ENCODE measurements around the gene OR2F2. TPM values are rescaled to one million over a fixed set of nuclear protein-coding genes. Genes with fewer than 3 reads are reported as not detected.

The OR2F2 gene
- polyA plus RNA-seq, 1 of the 3 experiments (the other 2 are of a cell fraction), result 0.07 TPM

DNA sequence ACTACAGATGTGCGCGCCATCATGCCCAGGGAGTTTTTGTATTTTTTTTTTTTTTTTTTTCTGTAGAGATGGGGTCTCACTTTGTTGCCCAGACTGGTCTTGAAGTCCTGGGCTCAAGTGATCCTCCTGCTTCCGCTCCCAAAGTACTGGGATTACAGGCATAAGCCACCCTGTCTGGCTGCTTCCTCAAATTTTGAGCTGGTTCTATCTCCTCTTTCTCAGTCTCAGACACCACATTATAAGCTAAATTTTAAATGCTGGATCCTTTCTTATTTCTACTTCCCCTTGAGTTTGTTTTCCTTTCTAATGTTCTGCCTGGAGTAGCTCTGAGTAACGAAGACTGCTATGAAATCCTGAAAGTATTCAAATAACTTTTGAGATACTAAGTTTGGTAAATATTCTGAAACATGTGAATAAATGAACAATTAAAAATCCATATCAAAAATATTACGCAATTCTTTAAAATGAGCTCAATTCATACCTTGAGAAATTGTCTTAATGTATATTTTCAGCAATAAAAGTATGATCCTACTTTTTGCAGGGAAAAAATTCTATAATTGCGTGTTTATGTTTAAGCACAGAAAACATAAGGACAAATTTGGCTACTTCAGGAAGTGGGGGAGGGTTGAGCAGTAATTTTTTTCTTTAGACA lies 48.1 kb upstream of the OR2F2 start (continued):
- TF ChIP-seq ZBTB33 (IDR thresholded peaks at IDR 0.05; ENCODE audit: borderline replicate concordance, low read depth), result no peak
- TF ChIP-seq RCOR1 (IDR thresholded peaks at IDR 0.05; ENCODE audit: low read length), result no peak
- TF ChIP-seq FOXJ3 (CRISPR knock-in tag; IDR thresholded peaks at IDR 0.05), result no peak
- TF ChIP-seq, protein P1, sequence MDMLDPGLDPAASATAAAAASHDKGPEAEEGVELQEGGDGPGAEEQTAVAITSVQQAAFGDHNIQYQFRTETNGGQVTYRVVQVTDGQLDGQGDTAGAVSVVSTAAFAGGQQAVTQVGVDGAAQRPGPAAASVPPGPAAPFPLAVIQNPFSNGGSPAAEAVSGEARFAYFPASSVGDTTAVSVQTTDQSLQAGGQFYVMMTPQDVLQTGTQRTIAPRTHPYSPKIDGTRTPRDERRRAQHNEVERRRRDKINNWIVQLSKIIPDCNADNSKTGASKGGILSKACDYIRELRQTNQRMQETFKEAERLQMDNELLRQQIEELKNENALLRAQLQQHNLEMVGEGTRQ (IDR thresholded peaks at IDR 0.05; ENCODE audit: borderline replicate concordance, low read depth, low read length), result no peak
- TF ChIP-seq RFX5 (IDR thresholded peaks at IDR 0.05; ENCODE audit: low read length), result no peak

DNA sequence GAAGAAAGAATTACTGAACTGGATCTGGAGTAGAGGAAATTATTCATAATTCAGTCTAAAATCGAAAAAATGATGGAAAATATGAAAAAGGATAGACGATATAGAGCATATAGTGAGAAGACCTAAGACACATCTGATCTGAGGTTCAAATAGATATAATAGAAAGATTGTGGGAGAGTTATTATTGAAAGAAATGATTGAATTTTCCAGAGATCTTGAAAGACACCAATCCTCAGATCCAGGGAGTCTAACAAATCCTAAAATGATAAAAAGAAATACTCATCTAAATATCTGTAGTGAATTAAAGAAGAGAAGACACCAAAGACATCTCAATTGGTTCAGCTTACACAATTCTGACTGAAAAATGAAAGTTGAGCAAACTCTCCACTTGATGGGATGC lies 46.0 kb upstream of the OR2F2 start:
- ChIA-PET CTCF (interaction anchor here (9.6 kb wide), 1 partner anchor 12 kb away, joined by 66 read pairs; the partner anchor contains the start of gene TCAF1), POLR2A (no interaction called here)
- TF ChIP-seq RAD21 (IDR thresholded peaks at IDR 0.05; ENCODE audit: low read length) (no peak), GATA2 (CRISPR knock-in tag; IDR thresholded peaks at IDR 0.05) (no peak), TEAD4 (IDR thresholded peaks at IDR 0.05; ENCODE audit: borderline replicate concordance, insufficient read depth) (no peak), RCOR1 (IDR thresholded peaks at IDR 0.05; ENCODE audit: low read length) (no peak), NFIC (IDR thresholded peaks at IDR 0.05; ENCODE audit: borderline replicate concordance) (no peak), RXRA (IDR thresholded peaks at IDR 0.05; ENCODE audit: borderline replicate concordance, low read depth) (no peak)
- TF ChIP-seq, protein P2, sequence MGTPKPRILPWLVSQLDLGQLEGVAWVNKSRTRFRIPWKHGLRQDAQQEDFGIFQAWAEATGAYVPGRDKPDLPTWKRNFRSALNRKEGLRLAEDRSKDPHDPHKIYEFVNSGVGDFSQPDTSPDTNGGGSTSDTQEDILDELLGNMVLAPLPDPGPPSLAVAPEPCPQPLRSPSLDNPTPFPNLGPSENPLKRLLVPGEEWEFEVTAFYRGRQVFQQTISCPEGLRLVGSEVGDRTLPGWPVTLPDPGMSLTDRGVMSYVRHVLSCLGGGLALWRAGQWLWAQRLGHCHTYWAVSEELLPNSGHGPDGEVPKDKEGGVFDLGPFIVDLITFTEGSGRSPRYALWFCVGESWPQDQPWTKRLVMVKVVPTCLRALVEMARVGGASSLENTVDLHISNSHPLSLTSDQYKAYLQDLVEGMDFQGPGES (IDR thresholded peaks at IDR 0.05; ENCODE audit: low read depth, low read length), result no peak
- WGBS (ENCODE audit: low lambda C conversion rate), result 98% methylated on average over 2 of the region's 2 CpGs
- Histone ChIP-seq H3K9ac (no peak overlapping the region), H3F3A (replicated peaks; ENCODE audit: insufficient read depth) (peaks cover 20% of the 10 kb centered on the region), H3K79me2 (ENCODE audit: insufficient read depth) (peaks cover 82% of the 10 kb centered on the region), H3K36me3 (replicated peaks in 1 of 2; ENCODE audit: control insufficient read depth in 1 of 2, insufficient read depth in 2 of 2, low read length in 1 of 2) (peaks cover 47 to 58% of the 10 kb centered on the region in 2 experiments), H3K4me3 (ENCODE audit: low read depth in 2 of 2, low read length in 1 of 2) (no peak overlapping the region), H4K20me1 (ENCODE audit: insufficient read depth) (no peaks in the 10 kb centered on the region; the same call in 1 of the 2 replicates), H3K27me3 (ENCODE audit: insufficient read depth) (no peaks in the 10 kb centered on the region), H3K9me2 (no peaks in the 10 kb centered on the region), H3K4me1 (ENCODE audit: control insufficient read depth in 1 of 2, insufficient read depth in 2 of 2, low read depth in 1 of 2, low read length in 1 of 2) (peaks cover 5 to 12% of the 10 kb centered on the region in 2 experiments; a peak in 2 of 4 replicates), H3K4me2 (no peak overlapping the region), H3K9me3 (peaks cover 35% of the 10 kb centered on the region; the same call in 1 of the 2 replicates), H3K27ac (ENCODE audit: low read depth in 2 of 2, low read length in 1 of 2) (no peak overlapping the region), H2AFZ (ENCODE audit: low read depth) (no peak overlapping the region)
- DNase-seq, result no peak
